ELF-1 (cell line): ENCODE measurements around the gene C6.
"Not testable (repeated sequence)": the region's sequence is repeated elsewhere in the genome, so short reads cannot be mapped to it uniquely, and the experiment has no call there.

Experiments used
- DNase-seq: peaks from one replicate; pipeline ENCODE4 v3.0.0-alpha.2; 2016; ENCODE audit warnings: low read depth, low spot score

Gene C6

GRCh38 chr5:41200506-41200905 is 12.8 kb downstream of the C6 start:
- no peak for DNase-seq

GRCh38 chr5:41199660-41200059 is 13.7 kb downstream of the C6 start:
- no peak for DNase-seq

- DNase-seq, result no peak
These were observed 17.1 kb downstream of the C6 start for GRCh38 chr5:41196197-41196596.

- no peak for DNase-seq
These were observed 18.1 kb downstream of the C6 start for GRCh38 chr5:41195228-41195627.

- no peak for DNase-seq
These were observed 19.0 kb downstream of the C6 start for GRCh38 chr5:41194339-41194738.

GRCh38 chr5:41193456-41194205 is 19.7 kb downstream of the C6 start:
- no peak for DNase-seq

- no peak for DNase-seq
These were observed 22.1 kb downstream of the C6 start for GRCh38 chr5:41191249-41191648.

GRCh38 chr5:41186143-41186542 is 27.2 kb downstream of the C6 start:
- no peak for DNase-seq

- DNase-seq, result not testable (repeated sequence)
These were observed 30.0 kb downstream of the C6 start for GRCh38 chr5:41183331-41183730.

GRCh38 chr5:41182666-41183065 is 30.7 kb downstream of the C6 start:
- DNase-seq, result no peak

GRCh38 chr5:41181691-41182564 is 31.4 kb downstream of the C6 start:
- no peak for DNase-seq

GRCh38 chr5:41176952-41177351 is 36.4 kb downstream of the C6 start:
- DNase-seq, result no peak

GRCh38 chr5:41172012-41172411 is 41.3 kb downstream of the C6 start:
- no peak for DNase-seq

- no peak for DNase-seq
These were observed 52.1 kb downstream of the C6 start for GRCh38 chr5:41161271-41161670.

- DNase-seq, result no peak
These were observed 55.9 kb downstream of the C6 start for GRCh38 chr5:41157272-41157894.

GRCh38 chr5:41156739-41157138 is 56.6 kb downstream of the C6 start:
- no peak for DNase-seq

- no peak for DNase-seq
These were observed 58.8 kb downstream of the C6 start for GRCh38 chr5:41154491-41154890.

GRCh38 chr5:41151564-41151963 is 61.8 kb downstream of the C6 start:
- DNase-seq, result no peak

- no peak for DNase-seq
These were observed 64.9 kb downstream of the C6 start for GRCh38 chr5:41148448-41148847.

GRCh38 chr5:41145306-41145705 is 68.0 kb downstream of the C6 start:
- DNase-seq, result no peak

GRCh38 chr5:41143131-41143901 is 70.0 kb downstream of the C6 start:
- DNase-seq, result no peak
